DMS114 treated with DMSO at 0.1 percent for 48 hours (cell line): ENCODE results near the gene TBC1D5.
"Not testable (repeated sequence)": the region's sequence is repeated elsewhere in the genome, so short reads cannot be mapped to it uniquely, and the experiment has no call there.

Experiments
- DNase-seq: peaks from one replicate; lab custom pipeline; 2025; ENCODE audit not compliant: unreplicated experiment; lab: John Stamatoyannopoulos, UW

The TBC1D5 gene

GRCh38 chr3:17491601-17492000, 250.8 kb downstream of the TBC1D5 start:
- DNase-seq = no peak

GRCh38 chr3:17491190-17491589, 251.2 kb downstream of the TBC1D5 start:
- DNase-seq = not testable (repeated sequence)

DNA sequence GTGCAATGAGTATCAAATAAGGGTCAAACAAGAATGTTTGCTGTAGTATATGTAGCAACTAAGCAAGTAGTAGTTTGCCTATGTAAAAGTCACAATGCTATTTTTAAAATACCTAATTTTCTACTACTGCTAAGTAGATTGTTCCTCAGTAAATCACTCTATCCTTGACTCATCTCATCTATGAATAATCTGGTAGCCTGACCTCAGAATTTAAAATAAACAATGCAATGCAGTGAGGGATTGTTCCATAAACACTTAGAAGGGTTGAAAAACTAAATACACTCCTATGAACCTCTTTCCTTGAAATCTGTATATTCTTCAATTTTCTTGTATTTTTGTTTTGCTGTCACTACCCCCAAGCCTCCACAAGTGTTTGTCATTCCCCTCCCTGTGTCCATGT, 253.3 kb downstream of the TBC1D5 start:
- no peak for DNase-seq

- DNase-seq = no peak
Measured at GRCh38 chr3:17481116-17481515, 261.3 kb downstream of the TBC1D5 start.

GRCh38 chr3:17479681-17480405, 262.6 kb downstream of the TBC1D5 start:
- no peak for DNase-seq

DNA sequence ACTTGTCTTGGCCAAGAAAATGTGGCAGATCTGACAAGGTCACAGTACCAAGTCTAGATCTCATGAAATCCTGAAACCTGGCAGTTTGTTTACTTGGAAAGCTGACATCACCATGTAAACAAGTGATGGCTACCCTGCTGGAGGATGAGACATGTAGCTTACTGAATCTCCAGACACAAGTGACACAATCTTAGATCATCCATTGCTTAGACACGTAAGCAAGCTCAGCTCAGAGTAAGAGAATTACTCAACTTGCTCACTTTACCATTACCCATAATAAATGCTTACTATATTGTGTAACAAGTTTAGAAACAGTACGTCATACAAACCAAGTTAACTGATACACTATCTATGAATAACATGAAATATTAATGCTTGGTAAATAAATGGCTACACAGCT, 263.8 kb downstream of the TBC1D5 start:
- DNase-seq = no peak

- no peak for DNase-seq
Measured at GRCh38 chr3:17473761-17474160, 268.7 kb downstream of the TBC1D5 start.

- no peak for DNase-seq
Measured at GRCh38 chr3:17469954-17470353, 272.5 kb downstream of the TBC1D5 start.

DNA sequence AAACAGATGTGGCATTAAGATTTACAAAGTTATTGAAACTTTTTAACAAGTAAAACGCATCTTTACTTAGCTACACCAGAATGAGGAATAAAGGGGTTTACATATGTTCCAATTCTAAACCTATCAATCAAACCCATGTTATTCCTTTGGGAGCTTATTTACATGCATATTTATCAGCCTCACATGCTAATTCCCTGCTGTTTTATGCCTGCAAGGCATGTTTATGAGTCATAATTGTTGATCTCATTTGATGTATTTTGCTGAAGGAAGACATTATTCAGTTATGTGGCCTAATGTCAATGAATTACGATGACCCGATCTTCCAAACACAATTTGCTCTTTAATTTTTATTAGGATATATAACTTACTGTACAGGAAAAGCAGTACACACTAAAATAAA, 272.9 kb downstream of the TBC1D5 start:
- no peak for DNase-seq

DNA sequence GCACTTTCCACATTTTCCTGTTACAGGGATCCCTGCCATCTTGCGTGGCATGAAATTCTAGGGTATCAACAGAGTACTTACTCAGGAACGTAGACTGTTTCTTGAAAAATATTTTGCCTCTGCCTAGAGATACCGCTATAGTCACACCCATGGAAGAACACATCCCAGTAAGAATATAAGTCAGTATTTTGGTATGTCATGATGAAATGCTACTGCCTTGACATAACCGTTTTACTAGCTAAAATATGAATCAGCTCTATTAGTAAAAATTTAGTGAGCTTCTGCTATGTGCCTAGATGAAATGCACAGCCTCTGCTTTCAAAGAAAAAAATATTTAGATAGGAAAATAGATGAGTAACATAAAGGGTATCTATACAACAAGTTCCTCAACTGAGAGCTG, 276.4 kb downstream of the TBC1D5 start:
- DNase-seq = no peak

DNA sequence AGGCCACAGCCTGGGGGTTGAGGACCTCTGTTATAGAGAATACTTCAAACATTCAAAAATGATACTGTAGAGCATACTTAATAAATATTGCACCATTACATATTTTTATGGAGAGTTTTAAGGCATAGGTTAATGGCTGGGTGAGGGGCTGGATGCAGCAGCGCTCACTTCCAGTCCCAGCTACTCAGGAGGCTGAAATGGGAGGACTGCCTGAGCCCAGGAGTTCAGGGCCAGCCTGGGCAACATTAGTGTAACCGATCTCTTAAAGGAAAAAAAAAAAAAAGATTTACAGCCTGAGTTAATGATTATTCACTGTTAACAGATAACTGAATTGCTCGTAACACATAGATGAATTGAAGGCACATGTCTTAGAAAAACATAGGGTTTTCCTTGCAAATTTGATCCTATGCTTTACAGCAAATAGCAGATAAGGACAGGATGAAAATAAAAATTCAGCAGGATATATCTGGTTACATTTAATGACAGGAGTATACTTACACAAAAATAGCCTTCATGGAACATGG, 282.9 kb downstream of the TBC1D5 start:
- no peak for DNase-seq

DNA sequence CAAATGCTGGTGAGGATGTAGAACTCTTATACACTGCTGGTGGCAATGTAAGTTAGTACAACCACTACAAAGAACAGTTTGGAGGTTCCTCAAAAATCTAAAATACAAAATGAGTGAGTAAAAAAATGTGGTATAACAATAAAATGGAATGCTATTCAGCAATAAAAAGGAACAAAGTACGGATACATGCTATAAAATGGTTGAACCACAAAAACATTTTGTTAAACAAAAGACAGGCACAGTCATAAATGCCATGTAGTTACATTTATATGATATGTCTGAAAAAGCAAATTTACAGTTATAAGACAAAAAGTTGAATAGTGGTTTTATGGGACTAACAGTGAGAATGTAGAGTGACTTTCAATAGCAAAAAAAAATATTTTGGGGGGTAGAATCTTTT, 285.8 kb downstream of the TBC1D5 start:
- no peak for DNase-seq

GRCh38 chr3:17456046-17456445, 286.4 kb downstream of the TBC1D5 start:
- DNase-seq = no peak

GRCh38 chr3:17444865-17445264, 297.6 kb downstream of the TBC1D5 start:
- no peak for DNase-seq

GRCh38 chr3:17443142-17443541, 299.3 kb downstream of the TBC1D5 start:
- DNase-seq = no peak

DNA sequence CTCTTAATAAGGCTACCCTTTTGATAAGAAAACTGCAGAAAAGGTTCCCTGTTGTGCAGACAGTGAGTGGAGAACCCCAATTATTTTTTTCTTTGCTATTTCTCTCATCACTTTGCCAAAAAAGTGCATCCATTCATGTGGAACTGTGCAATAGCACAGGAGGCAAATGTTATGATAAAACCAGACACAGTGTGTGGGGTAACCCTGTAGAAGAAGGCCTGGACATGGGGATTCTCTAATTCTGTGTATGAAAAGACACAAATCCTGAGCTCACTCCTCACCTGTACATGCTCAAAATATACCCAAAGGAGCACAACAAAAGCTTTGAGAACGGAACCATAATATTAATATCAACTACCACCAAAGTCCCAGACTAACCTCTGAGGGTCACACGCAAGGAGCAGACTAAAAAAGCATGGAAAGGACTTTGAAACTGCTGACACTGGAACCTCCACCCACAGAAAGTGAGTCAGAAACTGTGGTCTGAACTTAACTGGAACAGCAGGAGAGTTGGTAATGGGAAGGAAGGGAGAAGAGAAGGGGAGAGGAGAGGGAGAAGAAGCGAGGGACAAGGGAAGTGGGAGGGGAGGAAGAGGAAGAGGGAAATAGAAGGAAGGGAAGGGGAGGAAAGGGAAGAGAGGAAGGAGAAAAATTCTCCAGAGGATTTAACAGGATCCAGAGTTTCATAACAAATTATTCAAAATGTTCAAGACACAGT, 299.9 kb downstream of the TBC1D5 start:
- no peak for DNase-seq

GRCh38 chr3:17433876-17434275, 308.6 kb downstream of the TBC1D5 start:
- no peak for DNase-seq

DNA sequence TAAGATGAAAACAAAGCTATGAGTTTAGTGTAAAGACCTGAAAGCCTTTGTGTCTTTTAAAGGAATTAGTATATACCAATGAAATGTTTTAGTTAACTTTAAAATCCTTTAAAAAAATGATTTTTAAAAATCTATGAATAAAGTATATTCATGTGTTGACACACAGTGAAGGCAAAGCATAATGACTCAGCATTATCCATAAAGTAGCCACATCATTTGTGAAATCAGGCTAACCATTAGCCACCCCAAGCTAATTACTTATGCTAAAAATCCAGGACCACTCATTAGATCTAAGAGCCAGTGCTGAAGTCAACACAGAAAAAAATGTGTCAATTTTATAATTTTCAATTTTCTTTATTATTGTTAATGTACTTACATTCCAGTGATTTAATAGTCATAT, 310.2 kb downstream of the TBC1D5 start:
- DNase-seq = no peak

GRCh38 chr3:17431484-17432045, 310.9 kb downstream of the TBC1D5 start:
- DNase-seq = no peak

DNA sequence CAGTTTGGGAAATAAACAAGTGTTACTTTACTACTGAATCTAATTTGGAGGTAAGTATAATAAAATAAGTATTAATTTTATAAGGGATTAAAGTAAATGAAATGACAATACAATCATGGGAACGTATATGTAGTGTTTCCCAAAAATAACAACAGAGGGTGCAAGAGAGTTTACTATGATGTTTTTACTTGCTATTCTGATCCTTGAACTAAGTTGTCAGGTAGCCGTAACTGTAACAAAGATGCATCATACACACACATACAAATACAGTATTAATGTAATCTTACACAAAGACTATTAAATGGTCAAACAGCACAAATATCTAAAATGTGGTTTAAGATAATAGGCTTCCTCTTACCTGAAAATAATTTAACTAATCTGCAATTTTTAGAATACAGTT, 311.4 kb downstream of the TBC1D5 start:
- peak; percentile 44 for DNase-seq

DNA sequence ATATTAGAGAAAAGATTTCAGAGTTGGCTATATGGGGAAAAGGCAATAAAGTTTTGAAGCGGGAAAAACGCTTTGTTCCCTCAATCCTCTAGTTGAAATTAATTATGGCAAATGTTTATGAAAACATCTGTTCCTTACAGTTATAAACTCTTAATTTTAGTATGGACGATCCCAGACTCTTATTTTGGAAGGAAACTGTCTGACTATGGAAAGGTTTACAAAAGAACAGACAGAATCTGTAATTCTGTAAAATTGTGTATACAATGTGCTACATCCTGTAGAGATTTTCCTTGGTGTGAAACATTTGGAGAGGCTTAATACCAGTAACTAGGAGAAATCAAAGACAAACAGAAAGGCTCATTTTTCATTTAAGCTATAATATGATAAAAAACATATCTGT, 311.8 kb downstream of the TBC1D5 start:
- DNase-seq = no peak
